Progenitor cell of endocrine pancreas (in vitro differentiated cells): ENCODE data around the gene COLGALT1. TPM values are rescaled to one million over a fixed set of nuclear protein-coding genes. Genes with fewer than 3 reads are reported as not detected.
"Not testable (repeated sequence)": the region's sequence is repeated elsewhere in the genome, so short reads cannot be mapped to it uniquely, and the experiment has no call there.

Source experiments
- DNase-seq: peaks from one replicate; pipeline ENCODE4 v3.0.0; 2021; ENCODE audit warnings: low spot score; ENCODE audit not compliant: unreplicated experiment
- H3K27ac Mint-ChIP-seq: 2 replicates; pipeline ENCODE4 v1.8.0; 2021; ENCODE audit warnings: mild to moderate bottlenecking, moderate library complexity, mixed read lengths
- H3K27me3 Mint-ChIP-seq: 2 replicates; pipeline ENCODE4 v1.8.0; 2021; ENCODE audit warnings: mixed read lengths
- H3K36me3 Mint-ChIP-seq: 2 replicates; pipeline ENCODE4 v1.8.0; 2022; ENCODE audit warnings: mixed read lengths; ENCODE audit not compliant: insufficient read depth
- H3K4me1 Mint-ChIP-seq: 2 replicates; pipeline ENCODE4 v1.8.0; 2021; ENCODE audit warnings: low read depth, mixed read lengths
- H3K4me3 Mint-ChIP-seq: 2 replicates; pipeline ENCODE4 v1.8.0; 2021; ENCODE audit warnings: low read depth, mild to moderate bottlenecking, moderate library complexity, mixed read lengths
- H3K9me3 Mint-ChIP-seq: 2 replicates; pipeline ENCODE4 v1.8.0; 2021; ENCODE audit warnings: low read depth, mixed read lengths
- CTCF ChIP-seq: fragments of 200-600 bp; sonication (generic); IDR thresholded peaks from one replicate; pipeline ENCODE4 v1.5.0; 2021; ENCODE audit warnings: antibody characterized with exemption, mild to moderate bottlenecking; ENCODE audit not compliant: unreplicated experiment
- total RNA-seq: library from RNA; stranded (reverse); gene quantifications from 2 replicates; pipeline ENCODE4 v1.2.1, GENCODE V29; 2021

Gene COLGALT1
- total RNA-seq, 1 donor from 2014 or later, result 54.3 TPM

- Mint-ChIP-seq H3K4me3 (no peak overlapping the region), H3K4me1 (no peaks in the 10 kb centered on the region), H3K9me3 (no peaks in the 10 kb centered on the region), H3K36me3 (peaks cover 13% of the 10 kb centered on the region), H3K27me3 (no peaks in the 10 kb centered on the region), H3K27ac (no peak overlapping the region)
- TF ChIP-seq CTCF, result no peak
- DNase-seq, result no peak
These were observed 25.2 kb downstream of the COLGALT1 start for GRCh38 chr19:17580470-17581144.

DNA sequence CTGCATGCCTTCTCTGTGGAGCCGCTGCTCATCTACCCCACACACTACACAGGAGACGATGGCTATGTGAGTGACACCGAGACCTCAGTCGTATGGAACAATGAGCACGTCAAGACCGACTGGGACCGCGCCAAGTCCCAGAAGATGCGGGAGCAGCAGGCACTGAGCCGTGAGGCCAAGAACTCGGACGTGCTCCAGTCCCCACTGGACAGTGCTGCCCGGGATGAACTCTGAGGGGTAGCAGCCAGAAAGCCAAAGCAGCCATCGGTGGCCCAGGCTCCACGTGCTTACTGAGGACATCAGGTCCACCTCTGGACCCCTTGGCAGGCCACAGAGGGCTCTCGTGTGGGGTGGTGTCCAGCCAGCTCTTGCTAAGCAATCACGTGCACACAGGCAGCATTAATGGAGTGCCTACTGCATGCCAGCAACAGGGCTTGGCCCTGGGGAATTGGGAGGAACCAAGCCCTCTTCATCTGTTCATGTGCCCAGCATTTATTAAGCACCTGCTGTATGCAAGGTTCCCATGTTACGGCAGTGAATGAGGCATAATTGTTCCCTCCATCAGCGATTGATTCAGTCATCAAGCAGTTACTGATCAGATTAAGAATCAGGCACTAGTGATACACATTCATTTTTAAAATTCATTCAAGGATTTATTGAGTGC, 25.9 kb downstream of the COLGALT1 start:
- H3K4me3 Mint-ChIP-seq, result no peak overlapping the region
- peaks cover 13% of the 10 kb centered on the region for H3K36me3 Mint-ChIP-seq
- no peak for TF ChIP-seq CTCF
- no peak overlapping the region for H3K27ac Mint-ChIP-seq
- H3K9me3 Mint-ChIP-seq, result no peaks in the 10 kb centered on the region
- no peaks in the 10 kb centered on the region for H3K4me1 Mint-ChIP-seq
- DNase-seq, result no peak
- H3K27me3 Mint-ChIP-seq, result no peaks in the 10 kb centered on the region

- Mint-ChIP-seq H3K36me3 (peaks cover 10% of the 10 kb centered on the region), H3K9me3 (no peaks in the 10 kb centered on the region), H3K27ac (no peak overlapping the region), H3K4me3 (no peak overlapping the region), H3K4me1 (no peaks in the 10 kb centered on the region), H3K27me3 (no peaks in the 10 kb centered on the region)
- no peak for TF ChIP-seq CTCF
- no peak for DNase-seq
These were observed 27.2 kb downstream of the COLGALT1 start for GRCh38 chr19:17582613-17583012.

DNA sequence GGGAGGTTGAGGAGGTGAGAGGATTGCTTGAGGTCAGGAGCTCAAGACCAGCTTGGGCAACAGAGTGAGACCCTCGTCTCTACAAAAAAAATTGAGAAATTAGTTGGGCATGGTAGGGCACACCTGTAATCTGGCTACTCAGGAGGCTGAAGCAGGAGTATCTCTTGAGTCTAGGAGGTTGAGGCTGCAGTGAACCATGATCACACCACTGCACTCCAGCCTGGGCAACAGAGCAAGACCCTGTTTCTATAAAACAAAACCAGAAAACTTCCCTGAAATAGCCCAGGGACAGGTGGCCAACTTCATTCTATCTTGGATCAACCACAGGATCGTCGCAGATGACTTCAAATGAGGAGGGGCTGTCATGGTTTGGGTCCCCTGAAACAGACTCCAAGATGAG, 28.7 kb downstream of the COLGALT1 start:
- H3K27ac Mint-ChIP-seq, result no peak overlapping the region
- H3K4me1 Mint-ChIP-seq, result no peaks in the 10 kb centered on the region
- H3K9me3 Mint-ChIP-seq, result no peaks in the 10 kb centered on the region
- H3K27me3 Mint-ChIP-seq, result no peaks in the 10 kb centered on the region
- H3K36me3 Mint-ChIP-seq, result peaks cover 10% of the 10 kb centered on the region
- no peak for DNase-seq
- H3K4me3 Mint-ChIP-seq, result no peak overlapping the region
- TF ChIP-seq CTCF, result no peak

- H3K27ac Mint-ChIP-seq, H3K4me1 Mint-ChIP-seq, H3K36me3 Mint-ChIP-seq, H3K4me3 Mint-ChIP-seq, DNase-seq, H3K27me3 Mint-ChIP-seq, H3K9me3 Mint-ChIP-seq: not testable (repeated sequence)
These were observed 29.9 kb downstream of the COLGALT1 start for GRCh38 chr19:17585395-17585794.

- no peak for TF ChIP-seq CTCF
- Mint-ChIP-seq H3K27me3 (peaks cover 18% of the 10 kb centered on the region), H3K9me3 (no peaks in the 10 kb centered on the region), H3K36me3 (no peaks in the 10 kb centered on the region), H3K27ac (no peak overlapping the region), H3K4me3 (no peak overlapping the region), H3K4me1 (no peaks in the 10 kb centered on the region)
- DNase-seq, result no peak
These were observed 35.4 kb downstream of the COLGALT1 start for GRCh38 chr19:17590866-17591265.

- not testable (repeated sequence) for DNase-seq, H3K4me1 Mint-ChIP-seq, H3K4me3 Mint-ChIP-seq, H3K9me3 Mint-ChIP-seq, H3K27ac Mint-ChIP-seq, H3K36me3 Mint-ChIP-seq
- H3K27me3 Mint-ChIP-seq, result peaks cover 18% of the 10 kb centered on the region
These were observed 38.8 kb downstream of the COLGALT1 start for GRCh38 chr19:17594296-17594695.

- H3K9me3 Mint-ChIP-seq, DNase-seq, H3K4me3 Mint-ChIP-seq, H3K27ac Mint-ChIP-seq, H3K36me3 Mint-ChIP-seq, H3K4me1 Mint-ChIP-seq: not testable (repeated sequence)
- H3K27me3 Mint-ChIP-seq, result peaks cover 25% of the 10 kb centered on the region
These were observed 42.6 kb downstream of the COLGALT1 start for GRCh38 chr19:17598063-17598462.
